AG20443 (cell line): ENCODE results near the gene MAGEF1.

Experiments
- DNase-seq: peaks from one replicate; pipeline ENCODE4 v3.0.0; 2012; ENCODE audit warnings: low spot score, mixed read lengths

The MAGEF1 gene

GRCh38 chr3:184669578-184669977, 42.3 kb downstream of the MAGEF1 start:
- DNase-seq = no peak

DNA sequence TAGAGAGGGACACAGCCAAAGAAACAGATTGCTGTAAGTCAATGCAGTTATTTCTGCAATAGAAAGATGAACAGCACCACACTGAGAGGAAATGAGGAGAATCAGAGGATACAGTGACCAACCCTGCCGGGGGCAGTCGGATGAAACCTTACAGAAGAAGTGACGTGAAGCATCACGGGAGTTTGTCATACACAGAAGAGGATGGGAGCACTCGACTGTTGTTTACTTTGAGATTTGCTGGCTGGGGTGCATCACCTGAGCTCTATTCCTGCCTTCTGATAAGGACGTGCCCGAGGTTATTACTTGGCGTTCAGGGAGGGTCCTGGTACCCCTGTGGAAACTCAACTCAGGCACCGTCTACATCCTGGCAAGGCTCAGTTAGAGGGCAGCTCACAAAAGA, 45.4 kb downstream of the MAGEF1 start:
- DNase-seq = no peak

- no peak for DNase-seq
Observed at GRCh38 chr3:184665101-184665500, 46.8 kb downstream of the MAGEF1 start.

DNA sequence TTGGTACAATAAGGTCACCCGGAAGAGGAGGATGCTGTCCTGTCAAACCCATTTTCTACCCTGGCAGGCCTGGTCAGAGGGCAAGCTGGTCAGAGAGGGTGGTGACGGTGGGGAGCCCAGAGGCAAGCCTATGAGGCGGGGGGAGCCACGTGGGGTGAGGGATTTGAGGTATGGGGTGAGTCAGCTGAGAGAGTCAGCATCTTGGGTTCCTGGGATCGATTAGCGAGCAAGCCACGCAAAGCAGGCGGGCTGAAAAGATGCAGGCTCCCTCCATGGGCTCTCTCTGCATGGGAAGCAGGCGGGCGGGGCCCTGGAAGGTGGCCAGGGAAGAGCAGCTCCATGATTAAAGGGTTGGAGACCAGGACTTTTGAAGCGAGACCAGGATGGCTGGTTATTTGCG, 48.1 kb downstream of the MAGEF1 start:
- DNase-seq = peak; percentile 74

GRCh38 chr3:184663356-184663755, 48.5 kb downstream of the MAGEF1 start:
- DNase-seq = no peak

GRCh38 chr3:184662187-184662586, 49.7 kb downstream of the MAGEF1 start:
- DNase-seq = peak; percentile 74

GRCh38 chr3:184660931-184661330, 50.9 kb downstream of the MAGEF1 start:
- DNase-seq = no peak
